Astrocyte (in vitro differentiated cells and primary cell): Measurements from ENCODE around the gene DPM1.

ENCODE experiments used
- CTCF ChIP-seq: IDR thresholded peaks from 2 replicates; pipeline ENCODE4 v1.5.1; 2011; ENCODE audit warnings: low read depth, mild to moderate bottlenecking, inconsistent platforms, low read length, moderate library complexity; ENCODE audit not compliant: insufficient read depth
- EZH2 ChIP-seq: IDR thresholded peaks from 2 replicates; pipeline ENCODE4 v1.6.1; 2012; ENCODE audit warnings: mild to moderate bottlenecking, low read length, inconsistent platforms; ENCODE audit not compliant: insufficient read depth

DNA sequence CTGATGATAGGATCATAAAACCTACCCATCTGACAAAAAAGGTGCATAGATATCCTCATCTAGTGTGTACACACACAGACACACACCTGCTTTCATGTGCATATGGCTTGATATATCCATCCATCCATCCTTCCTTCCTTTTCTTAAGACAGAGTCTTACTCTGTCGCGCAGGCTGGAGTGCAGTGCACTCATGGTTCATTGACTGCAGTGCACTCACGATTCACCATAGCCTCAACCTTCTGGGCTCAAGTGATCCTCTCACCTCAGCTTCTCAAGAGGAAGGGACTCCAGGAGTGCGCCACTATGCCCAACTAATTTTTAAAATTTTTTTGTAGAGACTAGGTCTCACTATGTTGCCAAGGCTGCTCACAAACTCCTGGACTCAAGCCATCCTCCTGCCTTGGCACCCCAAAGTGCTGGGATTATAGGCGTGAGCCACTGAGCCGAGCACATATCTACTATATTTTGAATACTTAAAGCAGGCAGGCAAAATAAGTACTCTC, 54.2 kb downstream of the DPM1 start:
- TF ChIP-seq CTCF (no peak), EZH2 (no peak)
